Measurements from ENCODE around the gene GATAD2A.

GRCh38 chr19:19486343-19487076 lies 81.0 kb downstream of the GATAD2A start:
- TF ChIP-seq CTCF (IDR thresholded peaks at IDR 0.05; ENCODE audit: low read depth, low read length) (no peak), EZH2phosphoT487 (IDR thresholded peaks at IDR 0.05; ENCODE audit: low read depth) (no peak)
